NCI-H748 (cell line): Measurements from ENCODE around the gene TRMT13.
"Not testable (repeated sequence)": the region's sequence is repeated elsewhere in the genome, so short reads cannot be mapped to it uniquely, and the experiment has no call there.

Experiments used
- DNase-seq: peaks from one replicate; lab custom pipeline; 2025; ENCODE audit not compliant: unreplicated experiment; lab: John Stamatoyannopoulos, UW

TRMT13 gene

GRCh38 chr1:100162881-100163280, 29.9 kb downstream of the TRMT13 start:
- no peak for DNase-seq

DNA sequence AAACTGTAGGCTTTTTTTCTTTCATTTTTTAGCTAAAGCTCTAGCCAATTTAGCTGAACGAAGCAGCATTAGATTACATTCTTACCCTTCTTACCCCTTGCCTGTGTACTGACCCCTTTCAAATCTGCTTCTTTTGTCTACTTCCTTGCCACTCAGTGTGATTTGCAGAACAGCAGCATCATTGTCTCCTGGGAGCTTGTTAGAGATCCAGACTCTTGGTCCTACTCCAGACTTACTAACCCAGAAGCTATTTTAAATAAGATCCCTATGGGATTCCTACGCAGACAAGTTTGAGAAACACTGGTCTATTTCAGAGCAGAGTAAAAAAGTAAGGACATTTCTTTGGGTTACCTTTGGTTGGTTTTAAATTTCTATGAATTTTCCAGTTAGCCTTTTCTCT, 31.3 kb downstream of the TRMT13 start:
- DNase-seq: no peak

GRCh38 chr1:100164702-100165101, 31.7 kb downstream of the TRMT13 start:
- no peak for DNase-seq

- no peak for DNase-seq
Measured at GRCh38 chr1:100168051-100168450, 35.1 kb downstream of the TRMT13 start.

- DNase-seq: no peak
Measured at GRCh38 chr1:100177295-100178041, 44.5 kb downstream of the TRMT13 start.

- DNase-seq: no peak
Measured at GRCh38 chr1:100178091-100178490, 45.1 kb downstream of the TRMT13 start, which contains the start of gene LRRC39. Gene LRRC39 (minus strand): TSS chr1:100178256. CDS start chr1:100168516, 9,740 bp downstream.

GRCh38 chr1:100183370-100183769, 50.4 kb downstream of the TRMT13 start:
- no peak for DNase-seq

GRCh38 chr1:100184536-100184935, 51.6 kb downstream of the TRMT13 start:
- no peak for DNase-seq

GRCh38 chr1:100187912-100188311, 54.9 kb downstream of the TRMT13 start:
- DNase-seq: no peak

- DNase-seq: peak; percentile 26
Measured at GRCh38 chr1:100188617-100189016, 55.7 kb downstream of the TRMT13 start.

DNA sequence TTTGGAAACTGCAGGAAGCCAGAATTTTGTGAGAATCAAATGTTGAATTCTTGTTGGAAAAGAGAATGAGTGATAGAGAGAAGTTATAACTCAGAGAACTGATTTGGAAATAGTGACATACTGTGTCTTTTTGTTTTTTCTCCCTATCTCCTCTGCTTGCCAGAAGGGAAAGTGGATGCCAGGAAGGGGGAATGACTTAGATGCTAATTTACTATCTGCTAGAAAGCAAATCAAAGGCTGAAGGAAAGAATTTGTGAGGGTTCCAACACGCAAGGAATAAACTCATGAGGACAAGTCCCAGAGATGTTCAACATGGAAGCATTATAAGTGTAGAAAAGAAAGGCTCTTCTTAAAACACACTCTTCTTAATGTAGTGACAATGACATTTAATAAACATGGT, 65.6 kb downstream of the TRMT13 start:
- DNase-seq: no peak

DNA sequence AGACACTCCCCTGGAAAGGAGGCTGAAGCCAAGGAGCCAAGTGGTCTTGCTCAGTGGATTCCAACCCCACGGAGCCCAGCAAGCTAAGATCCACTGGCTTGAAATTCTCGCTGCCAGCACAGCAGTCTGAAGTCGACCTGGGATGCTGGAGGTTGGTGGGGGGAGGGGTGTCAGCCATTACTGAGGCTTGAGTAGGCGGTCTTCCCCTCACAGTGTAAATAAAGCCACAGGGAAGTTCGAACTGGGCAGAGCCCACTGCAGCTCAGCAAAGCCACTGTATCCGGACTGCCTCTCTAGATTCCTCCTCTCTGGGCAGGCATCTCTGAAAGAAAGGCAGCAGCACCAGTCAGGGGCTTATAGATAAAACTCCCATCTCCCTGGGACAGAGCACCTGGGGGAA, 67.1 kb downstream of the TRMT13 start:
- not testable (repeated sequence) for DNase-seq
